ENCODE results near the gene DDX3X. TPM values are rescaled to one million over a fixed set of nuclear protein-coding genes. Genes with fewer than 3 reads are reported as not detected.
"Not testable (repeated sequence)": the region's sequence is repeated elsewhere in the genome, so short reads cannot be mapped to it uniquely, and the experiment has no call there.

DDX3X gene
- 100 to 1,000 TPM; 224 to 225 TPM for total RNA-seq

DNA sequence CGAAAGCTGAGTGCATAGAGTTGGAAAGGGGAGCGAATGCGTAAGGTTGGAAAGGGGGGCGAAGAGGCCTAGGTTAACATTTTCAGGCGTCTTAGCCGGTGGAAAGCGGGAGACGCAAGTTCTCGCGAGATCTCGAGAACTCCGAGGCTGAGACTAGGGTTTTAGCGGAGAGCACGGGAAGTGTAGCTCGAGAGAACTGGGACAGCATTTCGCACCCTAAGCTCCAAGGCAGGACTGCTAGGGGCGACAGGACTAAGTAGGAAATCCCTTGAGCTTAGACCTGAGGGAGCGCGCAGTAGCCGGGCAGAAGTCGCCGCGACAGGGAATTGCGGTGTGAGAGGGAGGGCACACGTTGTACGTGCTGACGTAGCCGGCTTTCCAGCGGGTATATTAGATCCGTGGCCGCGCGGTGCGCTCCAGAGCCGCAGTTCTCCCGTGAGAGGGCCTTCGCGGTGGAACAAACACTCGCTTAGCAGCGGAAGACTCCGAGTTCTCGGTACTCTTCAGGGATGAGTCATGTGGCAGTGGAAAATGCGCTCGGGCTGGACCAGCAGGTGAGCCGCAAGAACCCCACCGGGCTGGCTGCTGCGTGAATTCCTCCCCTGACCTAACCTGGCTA lies at the start of gene DDX3X:
Gene DDX3X (plus strand): TSS at position 419 of the 619 bp plus-strand sequence. CDS start 91 bp downstream, at position 510.
- peaks cover 43% of the 10 kb centered on the region for H3K36me3 Mint-ChIP-seq (ENCODE audit: low read depth)
- H3K27ac Mint-ChIP-seq: peak within 1 kb of the TSS; percentile 100
- ChIA-PET CTCF (interaction anchor here (1.0 kb wide), 1 partner anchor 49 kb away, joined by 5 read pairs; no protein-coding TSS in a partner anchor), POLR2A (interaction anchor here (0.9 to 1.3 kb wide), 13 partner anchors 9 to 1479 kb away, joined by 3 to 34 read pairs (median 3); partner anchors contain the start of gene USP9X)
- H3K4me1 Mint-ChIP-seq: peaks cover 38% of the 10 kb centered on the region
- peak; percentile 86 for DNase-seq
- H3K9me3 Mint-ChIP-seq: no peaks in the 10 kb centered on the region
- peak within 1 kb of the TSS; percentile 87 for H3K4me3 Mint-ChIP-seq
- no peaks in the 10 kb centered on the region for H3K27me3 Mint-ChIP-seq

DNA sequence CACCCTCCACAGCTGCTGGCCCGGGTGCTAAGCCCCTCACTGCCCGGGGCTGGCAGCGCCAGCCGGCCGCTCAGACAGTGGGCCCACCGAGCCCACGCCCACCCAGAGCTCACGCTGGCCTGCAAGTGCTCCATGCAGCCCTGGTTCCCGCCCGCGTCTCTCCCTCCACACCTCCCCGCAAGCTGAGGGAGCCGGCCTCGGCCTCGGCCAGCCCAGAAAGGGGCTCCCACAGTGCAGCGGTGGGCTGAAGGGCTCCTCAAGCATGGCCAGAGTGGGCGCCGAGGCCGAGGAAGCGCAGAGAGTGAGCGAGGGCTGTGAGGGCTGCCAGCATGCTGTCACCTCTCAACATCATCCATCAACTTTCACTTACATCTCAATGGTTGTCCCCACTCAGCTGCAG lies 48.0 kb upstream of the DDX3X start:
- H3K27ac Mint-ChIP-seq; H3K27me3 Mint-ChIP-seq; H3K4me3 Mint-ChIP-seq; H3K36me3 Mint-ChIP-seq (ENCODE audit: low read depth); POLR2A ChIA-PET; DNase-seq; H3K9me3 Mint-ChIP-seq; CTCF ChIA-PET; H3K4me1 Mint-ChIP-seq: not testable (repeated sequence)

DNA sequence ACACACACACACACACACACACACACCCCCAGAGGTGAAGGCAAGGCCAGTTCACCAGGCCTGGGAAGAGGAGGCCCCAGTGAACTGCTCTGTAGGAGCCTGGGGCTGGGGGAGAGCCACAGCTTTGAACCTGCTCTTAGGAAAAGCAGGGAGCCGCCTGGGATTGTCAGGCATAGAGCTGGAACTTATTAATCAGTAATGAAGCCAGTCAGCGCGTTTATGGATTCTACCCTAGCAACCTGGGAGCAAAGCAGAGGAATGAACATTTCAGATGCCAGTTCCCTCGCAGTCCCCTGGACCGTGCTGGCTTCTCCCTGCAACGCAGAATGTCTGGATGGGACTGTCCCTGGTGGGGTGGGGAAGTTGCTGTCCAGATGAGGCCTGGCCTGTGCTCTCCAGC lies 45.3 kb upstream of the DDX3X start:
- ChIA-PET CTCF (no interaction called here), POLR2A (no interaction called here)
- Mint-ChIP-seq H3K4me1 (no peaks in the 10 kb centered on the region), H3K9me3 (peaks cover 7% of the 10 kb centered on the region), H3K27ac (no peak overlapping the region), H3K27me3 (no peaks in the 10 kb centered on the region), H3K36me3 (ENCODE audit: low read depth) (peaks cover 4% of the 10 kb centered on the region), H3K4me3 (no peak overlapping the region)
- DNase-seq: no peak

GRCh38 chrX:41289095-41289494 lies 44.9 kb upstream of the DDX3X start:
- DNase-seq: no peak
- Mint-ChIP-seq H3K27me3 (no peaks in the 10 kb centered on the region), H3K4me1 (no peaks in the 10 kb centered on the region), H3K27ac (no peak overlapping the region), H3K4me3 (no peak overlapping the region), H3K9me3 (peaks cover 7% of the 10 kb centered on the region), H3K36me3 (ENCODE audit: low read depth) (peaks cover 4% of the 10 kb centered on the region)
- ChIA-PET POLR2A (no interaction called here), CTCF (no interaction called here)

- CTCF ChIA-PET: no interaction called here
- no peaks in the 10 kb centered on the region for H3K4me1 Mint-ChIP-seq
- POLR2A ChIA-PET: no interaction called here
These were observed 42.7 kb upstream of the DDX3X start for GRCh38 chrX:41291309-41291708.

DNA sequence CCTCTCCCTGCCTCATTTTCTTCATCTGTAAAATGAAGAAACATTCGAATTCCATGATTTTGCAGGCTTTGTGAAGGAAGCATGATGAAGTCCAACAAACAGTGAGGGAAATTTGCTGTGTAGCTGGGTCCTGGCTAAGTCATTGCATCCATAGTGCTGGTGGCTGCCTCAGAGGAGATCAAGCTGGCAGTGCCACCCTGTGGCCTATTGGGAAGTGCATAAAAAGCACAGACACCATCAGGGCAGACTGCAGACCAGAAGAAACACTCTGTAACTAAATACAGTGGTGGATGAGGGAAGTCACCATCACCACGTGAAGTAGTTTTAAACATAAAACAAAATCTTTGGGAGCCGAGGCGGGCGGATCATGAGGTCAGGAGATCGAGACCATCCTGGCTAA lies 40.7 kb upstream of the DDX3X start:
- Mint-ChIP-seq H3K9me3 (peaks cover 7% of the 10 kb centered on the region), H3K27ac (no peak overlapping the region), H3K36me3 (ENCODE audit: low read depth) (peaks cover 4% of the 10 kb centered on the region), H3K27me3 (no peaks in the 10 kb centered on the region), H3K4me1 (no peaks in the 10 kb centered on the region), H3K4me3 (no peak overlapping the region)
- peak; percentile 25 for DNase-seq
- ChIA-PET POLR2A (no interaction called here), CTCF (no interaction called here)

More at GRCh38 chrX:41291309-41291708, 42.7 kb upstream of the DDX3X start:
- H3K4me3 Mint-ChIP-seq: no peak overlapping the region
- H3K9me3 Mint-ChIP-seq: peaks cover 7% of the 10 kb centered on the region
- DNase-seq: no peak
- H3K27ac Mint-ChIP-seq: no peak overlapping the region
- no peaks in the 10 kb centered on the region for H3K27me3 Mint-ChIP-seq
- peaks cover 4% of the 10 kb centered on the region for H3K36me3 Mint-ChIP-seq (ENCODE audit: low read depth)

GRCh38 chrX:41300758-41301437 lies 33.1 kb upstream of the DDX3X start:
- Mint-ChIP-seq H3K4me3 (no peak overlapping the region), H3K27ac (no peak overlapping the region), H3K9me3 (no peaks in the 10 kb centered on the region), H3K4me1 (peaks cover 2% of the 10 kb centered on the region), H3K36me3 (ENCODE audit: low read depth) (no peaks in the 10 kb centered on the region), H3K27me3 (no peaks in the 10 kb centered on the region)
- no peak for DNase-seq
- POLR2A ChIA-PET: no interaction called here
- CTCF ChIA-PET: no interaction called here

GRCh38 chrX:41301438-41301824 lies 32.5 kb upstream of the DDX3X start:
- CTCF ChIA-PET: no interaction called here
- POLR2A ChIA-PET: no interaction called here
- Mint-ChIP-seq H3K27me3 (no peaks in the 10 kb centered on the region), H3K9me3 (no peaks in the 10 kb centered on the region), H3K36me3 (ENCODE audit: low read depth) (no peaks in the 10 kb centered on the region), H3K27ac (no peak overlapping the region), H3K4me3 (no peak overlapping the region), H3K4me1 (peaks cover 2% of the 10 kb centered on the region)
- no peak for DNase-seq

- no peak overlapping the region for H3K27ac Mint-ChIP-seq
- no peaks in the 10 kb centered on the region for H3K27me3 Mint-ChIP-seq
- no peak for DNase-seq
- POLR2A ChIA-PET: interaction anchor here (0.5 kb wide), 1 partner anchor 76 kb away, joined by 3 read pairs; no protein-coding TSS in a partner anchor
- no peaks in the 10 kb centered on the region for H3K9me3 Mint-ChIP-seq
- H3K4me3 Mint-ChIP-seq: no peak overlapping the region
- no peaks in the 10 kb centered on the region for H3K36me3 Mint-ChIP-seq (ENCODE audit: low read depth)
- peaks cover 2% of the 10 kb centered on the region for H3K4me1 Mint-ChIP-seq
- CTCF ChIA-PET: interaction anchor here (0.6 kb wide), 1 partner anchor 27 kb away, joined by 4 read pairs; no protein-coding TSS in a partner anchor
These were observed 31.6 kb upstream of the DDX3X start for GRCh38 chrX:41302370-41302769.

- no peak for DNase-seq
- CTCF ChIA-PET: interaction anchor here (0.6 kb wide), 1 partner anchor 28 kb away, joined by 4 read pairs; no protein-coding TSS in a partner anchor
- H3K4me1 Mint-ChIP-seq: peaks cover 2% of the 10 kb centered on the region
- H3K4me3 Mint-ChIP-seq: no peak overlapping the region
- POLR2A ChIA-PET: interaction anchor here (0.5 kb wide), 1 partner anchor 75 kb away, joined by 3 read pairs; no protein-coding TSS in a partner anchor
- H3K27ac Mint-ChIP-seq: no peak overlapping the region
- H3K36me3 Mint-ChIP-seq (ENCODE audit: low read depth): no peaks in the 10 kb centered on the region
- H3K27me3 Mint-ChIP-seq: no peaks in the 10 kb centered on the region
- no peaks in the 10 kb centered on the region for H3K9me3 Mint-ChIP-seq
These were observed 30.9 kb upstream of the DDX3X start for GRCh38 chrX:41303013-41303412.

- CTCF ChIA-PET: no interaction called here
- DNase-seq: no peak
- Mint-ChIP-seq H3K27me3 (no peaks in the 10 kb centered on the region), H3K36me3 (ENCODE audit: low read depth) (no peaks in the 10 kb centered on the region), H3K27ac (no peak overlapping the region), H3K9me3 (no peaks in the 10 kb centered on the region), H3K4me1 (peaks cover 2% of the 10 kb centered on the region), H3K4me3 (no peak overlapping the region)
- POLR2A ChIA-PET: no interaction called here
These were observed 29.8 kb upstream of the DDX3X start for GRCh38 chrX:41304178-41304577.

GRCh38 chrX:41308884-41309647 lies 24.9 kb upstream of the DDX3X start:
- CTCF ChIA-PET: no interaction called here
- Mint-ChIP-seq H3K36me3 (ENCODE audit: low read depth) (no peaks in the 10 kb centered on the region), H3K27ac (no peak overlapping the region), H3K4me3 (no peak overlapping the region), H3K4me1 (no peaks in the 10 kb centered on the region), H3K27me3 (no peaks in the 10 kb centered on the region), H3K9me3 (no peaks in the 10 kb centered on the region)
- POLR2A ChIA-PET: no interaction called here
- no peak for DNase-seq

DNA sequence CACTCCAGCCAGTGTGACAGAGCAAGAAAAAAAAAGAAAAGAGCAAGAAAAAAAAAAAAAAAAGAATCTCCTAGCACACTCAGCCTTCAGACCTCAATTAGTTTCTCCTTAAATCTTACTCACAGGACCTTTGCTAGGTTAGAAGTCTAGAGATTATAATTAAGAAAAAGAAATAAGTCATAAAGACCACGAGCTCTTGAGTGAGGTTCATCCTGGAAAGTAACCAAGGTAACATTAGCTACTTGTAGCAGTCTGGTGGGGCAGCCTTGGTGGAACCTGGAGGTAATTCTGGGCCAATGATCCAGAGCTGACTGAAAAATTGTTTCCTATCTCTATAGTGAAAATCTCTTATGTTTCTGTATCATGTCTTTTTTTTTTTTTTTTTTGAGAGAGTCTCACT lies 21.2 kb upstream of the DDX3X start:
- Mint-ChIP-seq H3K4me1 (no peaks in the 10 kb centered on the region), H3K9me3 (no peaks in the 10 kb centered on the region), H3K27me3 (no peaks in the 10 kb centered on the region), H3K4me3 (no peak overlapping the region), H3K36me3 (ENCODE audit: low read depth) (no peaks in the 10 kb centered on the region), H3K27ac (no peak overlapping the region)
- no peak for DNase-seq
- POLR2A ChIA-PET: no interaction called here
- CTCF ChIA-PET: interaction anchor here (0.7 kb wide), 2 partner anchors 113 to 156 kb away, joined by 3 read pairs; no protein-coding TSS in a partner anchor

Data from activated CD4-positive, alpha-beta memory T cell treated with anti-CD3 and anti-CD28 coated beads, Interleukin-2, amount 10 ng/mL, durations not matched to agents 7 days and 5 days (primary cell).